SK-N-SH treated with all-trans-retinoic acid at 6 μM for 48 hours (cell line): Measurements from ENCODE around the gene UVSSA.

ENCODE experiments used
- ATAC-seq: fragments of 200-7000 bp; cut with Tn5 transposase; 3 replicates; pipeline ENCODE4 v1.9.1; 2020; ENCODE audit warnings: mild to moderate bottlenecking, moderate library complexity
- ARNTL ChIP-seq: fragments of 450-650 bp; formaldehyde crosslinking; IDR thresholded peaks from 2 replicates; pipeline ENCODE4 v1.5.0; 2020; ENCODE audit warnings: low read depth, mild to moderate bottlenecking, moderate library complexity, borderline replicate concordance
- BACH2 ChIP-seq: fragments of 250-450 bp; sonication (Bioruptor Pico); IDR thresholded peaks from 2 replicates; pipeline ENCODE4 v1.9.0; 2021; ENCODE audit warnings: mild to moderate bottlenecking, borderline replicate concordance
- CSDC2 ChIP-seq: fragments of 250-450 bp; sonication (Bioruptor Pico); IDR thresholded peaks from 2 replicates; pipeline ENCODE4 v1.5.0; 2020; ENCODE audit warnings: mild to moderate bottlenecking, moderate library complexity
- CSRNP3 ChIP-seq: fragments of 250-450 bp; sonication (Bioruptor Pico); IDR thresholded peaks from 2 replicates; pipeline ENCODE4 v1.5.1; 2021; ENCODE audit warnings: mild to moderate bottlenecking, moderate library complexity
- ESRRG ChIP-seq: fragments of 250-450 bp; sonication (Bioruptor Pico); IDR thresholded peaks from 2 replicates; pipeline ENCODE4 v1.6.1; 2021; ENCODE audit warnings: mild to moderate bottlenecking
- GLIS3 ChIP-seq: fragments of 250-450 bp; sonication (Bioruptor Pico); IDR thresholded peaks from 2 replicates; pipeline ENCODE4 v1.5.0; 2020; ENCODE audit warnings: mild to moderate bottlenecking, moderate library complexity
- ISL1 ChIP-seq: fragments of 250-450 bp; sonication (Bioruptor Pico); IDR thresholded peaks from 2 replicates; pipeline ENCODE4 v2.1.2; 2022; ENCODE audit warnings: mild to moderate bottlenecking, moderate library complexity
- OSR1 ChIP-seq: fragments of 250-450 bp; sonication (Bioruptor Pico); IDR thresholded peaks from 2 replicates; pipeline ENCODE4 v1.8.0; 2022; ENCODE audit warnings: moderate library complexity, mild to moderate bottlenecking, inconsistent platforms
- PATZ1 ChIP-seq: fragments of 250-450 bp; sonication (Bioruptor Pico); IDR thresholded peaks from 2 replicates; pipeline ENCODE4 v1.8.0; 2020; ENCODE audit warnings: mild to moderate bottlenecking, moderate library complexity, borderline replicate concordance
- POU6F1 ChIP-seq: fragments of 250-450 bp; sonication (Bioruptor Pico); IDR thresholded peaks from 2 replicates; pipeline ENCODE4 v1.8.0; 2021; ENCODE audit warnings: low read depth, mild to moderate bottlenecking, moderate library complexity, borderline replicate concordance
- RARB ChIP-seq: fragments of 250-450 bp; sonication (Bioruptor Pico); IDR thresholded peaks from 2 replicates; pipeline ENCODE4 v1.8.0; 2021; ENCODE audit warnings: mild to moderate bottlenecking, moderate library complexity
- TCF4 ChIP-seq: fragments of 250-450 bp; sonication (Bioruptor Pico); IDR thresholded peaks from 2 replicates; pipeline ENCODE4 v1.8.0; 2021; ENCODE audit warnings: mild to moderate bottlenecking, moderate library complexity, borderline replicate concordance
- TOX ChIP-seq: fragments of 250-450 bp; sonication (Bioruptor Pico); IDR thresholded peaks from 2 replicates; pipeline ENCODE4 v1.8.0; 2021; ENCODE audit warnings: mild to moderate bottlenecking, moderate library complexity, borderline replicate concordance
- TSHZ2 ChIP-seq: fragments of 250-450 bp; sonication (Bioruptor Pico); IDR thresholded peaks from 2 replicates; pipeline ENCODE4 v1.5.0; 2020; ENCODE audit warnings: mild to moderate bottlenecking, moderate library complexity
- ZC3H10 ChIP-seq: fragments of 250-450 bp; sonication (Bioruptor Pico); IDR thresholded peaks from 2 replicates; pipeline ENCODE4 v1.5.1; 2021; ENCODE audit warnings: mild to moderate bottlenecking, moderate library complexity
- ZFP3 ChIP-seq: fragments of 250-450 bp; sonication (Bioruptor Pico); IDR thresholded peaks from 2 replicates; pipeline ENCODE4 v1.5.0; 2020; ENCODE audit warnings: mild to moderate bottlenecking, moderate library complexity
- ZFP30 ChIP-seq: fragments of 450-650 bp; formaldehyde crosslinking; IDR thresholded peaks from 2 replicates; pipeline ENCODE4 v1.5.0; 2022; ENCODE audit warnings: mild to moderate bottlenecking, moderate library complexity
- ZNF565 ChIP-seq: fragments of 450-650 bp; formaldehyde crosslinking; conservative IDR thresholded peaks from 2 replicates; pipeline ENCODE4 v1.5.0; 2020; ENCODE audit warnings: low read depth, mild to moderate bottlenecking, moderate library complexity
- ZNF70 ChIP-seq: fragments of 450-650 bp; formaldehyde crosslinking; IDR thresholded peaks from 2 replicates; pipeline ENCODE4 v1.5.0; 2020; ENCODE audit warnings: mild to moderate bottlenecking, moderate library complexity
- ZNF8 ChIP-seq: fragments of 450-650 bp; formaldehyde crosslinking; IDR thresholded peaks from 2 replicates; pipeline ENCODE4 v1.5.0; 2020; ENCODE audit warnings: mild to moderate bottlenecking, moderate library complexity

UVSSA gene

GRCh38 chr4:1413687-1414479 is 66.9 kb downstream of the UVSSA start (continued):
- TF ChIP-seq TSHZ2 (CRISPR knock-in tag), result no peak
- no peak for TF ChIP-seq ZFP3 (CRISPR knock-in tag)

- ATAC-seq, result no peak
- no peak for TF ChIP-seq ZC3H10
Observed at GRCh38 chr4:1414831-1415680, 68.0 kb downstream of the UVSSA start.

GRCh38 chr4:1415681-1415981 is 68.6 kb downstream of the UVSSA start:
- ATAC-seq, result no peak
- TF ChIP-seq CSDC2 (CRISPR knock-in tag) (no peak), OSR1 (CRISPR knock-in tag) (no peak), GLIS3 (CRISPR knock-in tag) (no peak), ZNF8 (no peak), ARNTL (CRISPR knock-in tag) (no peak), RARB (CRISPR knock-in tag) (no peak), ISL1 (no peak), TCF4 (CRISPR knock-in tag) (no peak), CSRNP3 (CRISPR knock-in tag) (no peak), ESRRG (no peak), BACH2 (CRISPR knock-in tag) (no peak), ZNF565 (CRISPR knock-in tag) (no peak), PATZ1 (CRISPR knock-in tag) (no peak)

- 0 out of 3 replicates have a peak, but pooled peaks have one; percentile 18 for ATAC-seq
- TF ChIP-seq TOX (CRISPR knock-in tag), result no peak
- TF ChIP-seq CSRNP3 (CRISPR knock-in tag), result no peak
- TF ChIP-seq ZNF8, result no peak
- no peak for TF ChIP-seq ISL1
- no peak for TF ChIP-seq TSHZ2 (CRISPR knock-in tag)
- TF ChIP-seq RARB (CRISPR knock-in tag), result no peak
- no peak for TF ChIP-seq ZFP3 (CRISPR knock-in tag)
- TF ChIP-seq CSDC2 (CRISPR knock-in tag), result no peak
- TF ChIP-seq ZC3H10, result no peak
- no peak for TF ChIP-seq ZNF70
- TF ChIP-seq POU6F1 (CRISPR knock-in tag), result no peak
- TF ChIP-seq ZFP30 (CRISPR knock-in tag), result no peak
- TF ChIP-seq GLIS3 (CRISPR knock-in tag), result no peak
- TF ChIP-seq TCF4 (CRISPR knock-in tag), result no peak
Observed at GRCh38 chr4:1416051-1416947, 69.3 kb downstream of the UVSSA start.
